Hematopoietic multipotent progenitor cell treated with erythropoietin and hydrocortisone succinate and interleukin-3 and kit ligand, for 6 days (in vitro differentiated cells): ENCODE results near the gene ZNF57.
"Not testable (repeated sequence)": the region's sequence is repeated elsewhere in the genome, so short reads cannot be mapped to it uniquely, and the experiment has no call there.

Experiments used
- DNase-seq: peaks from one replicate; pipeline ENCODE4 v3.0.0-alpha.2; 2015

ZNF57 gene

GRCh38 chr19:2902590-2903218 lies 2.0 kb downstream of the ZNF57 start:
- no peak for DNase-seq

DNA sequence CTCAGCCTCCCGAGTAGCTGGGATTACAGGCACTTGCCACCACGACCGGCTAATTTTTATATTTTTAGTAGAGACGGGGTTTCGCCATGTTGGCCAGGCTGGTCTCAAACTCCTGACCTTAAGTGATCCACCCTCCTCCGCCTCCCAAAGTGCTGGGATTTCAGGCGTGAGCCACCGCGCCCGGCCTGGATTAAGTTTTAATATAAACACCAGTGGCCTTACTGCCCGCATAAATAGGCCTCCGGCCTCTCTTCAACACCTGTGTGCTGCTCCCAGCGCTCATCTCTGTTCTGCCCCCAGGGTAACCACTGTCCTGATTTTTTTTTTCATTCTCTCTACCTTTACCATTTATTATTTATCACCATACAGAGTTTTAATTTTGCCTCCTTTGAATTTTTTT lies 2.6 kb downstream of the ZNF57 start:
- DNase-seq = not testable (repeated sequence)

GRCh38 chr19:2905918-2906519 lies 5.3 kb downstream of the ZNF57 start:
- DNase-seq = no peak

GRCh38 chr19:2906631-2907195 lies 6.0 kb downstream of the ZNF57 start:
- no peak for DNase-seq

- no peak for DNase-seq
Measured at GRCh38 chr19:2912306-2912705, 11.6 kb downstream of the ZNF57 start.

DNA sequence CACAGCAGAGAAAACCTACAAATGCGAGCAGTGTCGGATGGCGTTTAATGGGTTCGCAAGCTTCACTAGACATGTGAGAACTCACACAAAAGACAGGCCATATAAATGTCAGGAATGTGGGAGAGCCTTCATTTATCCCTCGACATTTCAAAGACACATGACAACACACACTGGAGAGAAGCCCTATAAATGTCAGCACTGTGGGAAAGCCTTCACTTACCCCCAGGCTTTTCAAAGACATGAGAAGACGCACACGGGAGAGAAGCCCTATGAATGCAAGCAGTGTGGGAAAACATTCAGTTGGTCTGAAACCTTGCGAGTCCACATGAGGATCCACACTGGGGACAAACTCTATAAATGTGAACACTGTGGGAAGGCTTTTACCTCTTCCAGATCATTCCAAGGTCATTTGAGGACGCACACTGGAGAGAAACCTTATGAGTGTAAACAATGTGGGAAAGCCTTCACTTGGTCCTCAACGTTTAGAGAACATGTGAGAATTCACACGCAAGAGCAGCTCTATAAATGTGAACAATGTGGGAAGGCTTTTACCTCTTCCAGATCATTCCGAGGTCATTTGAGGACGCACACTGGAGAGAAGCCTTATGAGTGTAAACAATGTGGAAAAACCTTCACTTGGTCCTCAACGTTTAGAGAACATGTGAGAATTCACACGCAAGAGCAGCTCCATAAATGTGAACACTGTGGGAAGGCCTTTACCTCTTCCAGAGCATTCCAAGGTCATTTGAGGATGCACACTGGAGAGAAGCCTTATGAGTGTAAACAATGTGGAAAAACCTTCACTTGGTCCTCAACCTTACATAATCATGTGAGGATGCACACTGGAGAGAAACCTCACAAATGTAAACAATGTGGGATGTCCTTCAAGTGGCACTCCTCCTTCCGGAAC lies 16.8 kb downstream of the ZNF57 start:
- DNase-seq = no peak

- DNase-seq = no peak
Measured at GRCh38 chr19:2922987-2923386, 22.3 kb downstream of the ZNF57 start.

DNA sequence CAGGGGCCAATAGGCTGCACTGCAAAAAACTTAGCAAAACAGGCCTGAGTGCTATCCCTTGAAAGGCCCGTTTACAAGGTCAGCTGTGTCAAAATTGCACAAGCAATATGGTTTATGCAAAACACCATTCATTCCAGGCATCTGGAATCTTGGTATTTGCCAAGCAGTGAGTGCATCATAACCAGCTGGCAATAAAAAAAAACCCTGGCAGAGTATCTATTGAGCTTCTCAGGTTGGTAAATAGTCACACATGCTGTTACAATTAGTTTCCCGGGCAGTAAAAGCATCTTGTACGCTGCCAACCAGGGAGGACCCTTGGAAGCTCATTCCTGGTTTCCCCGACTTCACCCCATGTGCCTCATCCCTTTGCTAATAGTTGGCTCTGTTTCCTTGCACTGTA lies 22.8 kb downstream of the ZNF57 start:
- no peak for DNase-seq

GRCh38 chr19:2926341-2927031 lies 25.8 kb downstream of the ZNF57 start:
- no peak for DNase-seq

DNA sequence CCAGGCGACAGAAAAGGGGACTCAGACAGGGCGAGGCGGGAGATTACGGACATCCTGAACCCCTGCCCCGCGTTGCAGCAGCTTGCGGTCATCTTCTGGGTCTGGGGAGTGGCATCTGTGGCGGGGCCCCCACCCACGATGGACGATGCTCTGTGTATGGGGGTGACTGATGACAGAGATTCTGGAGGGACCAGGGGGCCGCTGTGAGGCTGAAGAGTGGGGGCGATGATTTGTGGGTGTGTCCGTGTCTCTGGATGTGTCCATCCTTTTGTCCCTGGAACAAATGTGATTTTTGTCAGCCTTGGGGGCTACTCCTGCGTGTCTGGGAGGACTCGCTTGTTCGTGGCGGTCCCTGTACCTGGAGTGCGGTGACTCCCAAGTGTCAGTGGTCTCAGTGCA lies 26.3 kb downstream of the ZNF57 start:
- DNase-seq = no peak

- no peak for DNase-seq
Measured at GRCh38 chr19:2933490-2933910, 32.8 kb downstream of the ZNF57 start.

DNA sequence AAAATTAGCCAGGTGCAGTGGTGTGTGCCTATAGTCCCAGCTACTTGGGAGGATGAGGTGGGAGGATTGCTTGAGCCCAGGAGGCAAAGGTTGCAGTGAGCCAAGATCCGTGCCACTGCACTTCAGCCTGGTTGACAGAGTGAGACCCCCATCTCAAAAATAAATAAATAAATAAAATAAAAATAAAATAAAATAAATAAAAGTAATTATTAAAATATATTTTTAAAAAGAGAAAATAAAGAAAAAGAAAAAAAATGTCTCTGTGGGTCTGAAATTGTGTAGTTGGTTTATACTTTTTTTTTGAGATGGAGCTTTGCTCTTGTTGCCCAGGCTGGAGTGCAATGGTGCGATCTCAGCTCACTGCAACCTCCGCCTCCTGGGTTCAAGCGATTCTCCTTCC lies 35.1 kb downstream of the ZNF57 start:
- DNase-seq = not testable (repeated sequence)

- no peak for DNase-seq
Measured at GRCh38 chr19:2942928-2943640, 42.4 kb downstream of the ZNF57 start.

DNA sequence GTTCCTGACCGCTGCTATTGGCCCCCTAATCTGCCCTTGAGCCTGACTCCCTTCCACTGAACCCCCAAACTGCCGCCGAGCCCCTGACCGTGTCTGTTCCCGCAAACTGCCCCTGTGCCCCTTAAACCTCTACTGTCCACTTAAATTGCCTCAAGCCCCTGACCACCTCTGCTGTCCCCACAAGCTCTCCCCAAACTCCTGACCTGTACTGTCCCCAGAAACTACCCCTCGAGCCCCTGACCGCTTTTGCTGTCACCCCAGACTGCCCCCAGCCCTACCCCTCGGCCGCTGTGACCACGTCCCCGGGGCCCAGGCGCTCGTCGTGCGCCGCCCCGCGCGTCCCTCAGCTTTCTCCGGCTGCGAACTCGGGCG lies 43.7 kb downstream of the ZNF57 start:
- DNase-seq = no peak

DNA sequence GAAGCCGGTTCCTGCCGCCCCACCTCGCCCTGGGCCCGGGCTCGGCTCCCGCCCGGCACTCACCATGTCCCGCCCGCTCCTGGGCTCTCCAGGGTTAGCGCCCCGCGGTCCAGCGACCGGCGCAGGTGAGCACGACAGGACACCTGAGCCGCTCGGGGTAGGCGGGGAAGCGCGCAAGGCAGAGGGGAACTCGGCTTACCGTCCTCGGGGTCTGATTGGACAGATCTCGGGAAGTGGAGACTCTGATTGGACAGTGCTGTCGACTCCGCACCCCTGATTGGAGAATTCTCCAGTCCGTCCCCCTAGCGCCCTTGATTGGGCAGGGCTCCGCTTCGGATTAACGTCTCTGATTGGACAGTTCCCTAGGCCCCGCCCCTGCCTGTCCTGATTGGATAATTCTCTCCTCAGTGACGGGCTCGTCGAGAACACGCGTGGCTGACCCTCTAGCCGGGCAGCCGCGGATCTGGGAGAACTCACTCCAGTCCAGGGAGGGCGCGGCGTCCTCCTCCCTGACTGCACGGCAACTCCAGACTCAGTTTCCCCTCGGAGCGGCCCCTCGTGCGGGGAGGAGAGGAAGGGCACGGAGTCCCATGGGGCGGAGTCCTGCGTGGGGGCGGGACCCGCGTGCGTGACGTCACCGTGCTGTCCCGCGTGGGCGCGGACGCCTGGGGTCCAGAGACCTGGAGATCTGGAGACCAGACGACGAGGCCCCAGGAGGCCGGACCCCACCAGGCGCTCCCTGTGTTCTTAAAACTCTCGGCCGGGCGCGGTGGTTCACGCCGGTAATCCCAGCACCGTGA lies 44.2 kb downstream of the ZNF57 start, which contains the start of gene ZNF77:
TSS of gene ZNF77 (minus strand) at position 197 of the 800 bp plus-strand sequence. CDS start at position 66, 131 bp downstream.
- DNase-seq = peak; percentile 99

GRCh38 chr19:2945575-2946184 lies 45.0 kb downstream of the ZNF57 start:
- no peak for DNase-seq

DNA sequence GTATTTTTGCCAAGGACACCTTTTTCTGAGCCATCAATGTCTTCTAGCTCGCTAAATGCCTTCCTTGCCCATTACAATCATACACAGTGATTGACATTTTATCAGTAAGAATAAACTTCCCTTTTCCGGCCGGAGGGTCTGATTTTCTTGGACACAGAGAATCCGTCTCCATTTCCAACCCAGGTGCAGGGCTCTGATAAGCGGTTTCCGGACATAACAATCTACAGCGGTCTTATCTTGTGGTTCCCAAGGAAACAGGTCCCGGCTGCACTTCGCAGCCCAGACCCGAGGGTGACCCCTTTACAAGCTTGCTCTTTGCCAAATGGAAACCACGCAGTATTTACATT lies 49.2 kb downstream of the ZNF57 start:
- DNase-seq = peak; percentile 97

DNA sequence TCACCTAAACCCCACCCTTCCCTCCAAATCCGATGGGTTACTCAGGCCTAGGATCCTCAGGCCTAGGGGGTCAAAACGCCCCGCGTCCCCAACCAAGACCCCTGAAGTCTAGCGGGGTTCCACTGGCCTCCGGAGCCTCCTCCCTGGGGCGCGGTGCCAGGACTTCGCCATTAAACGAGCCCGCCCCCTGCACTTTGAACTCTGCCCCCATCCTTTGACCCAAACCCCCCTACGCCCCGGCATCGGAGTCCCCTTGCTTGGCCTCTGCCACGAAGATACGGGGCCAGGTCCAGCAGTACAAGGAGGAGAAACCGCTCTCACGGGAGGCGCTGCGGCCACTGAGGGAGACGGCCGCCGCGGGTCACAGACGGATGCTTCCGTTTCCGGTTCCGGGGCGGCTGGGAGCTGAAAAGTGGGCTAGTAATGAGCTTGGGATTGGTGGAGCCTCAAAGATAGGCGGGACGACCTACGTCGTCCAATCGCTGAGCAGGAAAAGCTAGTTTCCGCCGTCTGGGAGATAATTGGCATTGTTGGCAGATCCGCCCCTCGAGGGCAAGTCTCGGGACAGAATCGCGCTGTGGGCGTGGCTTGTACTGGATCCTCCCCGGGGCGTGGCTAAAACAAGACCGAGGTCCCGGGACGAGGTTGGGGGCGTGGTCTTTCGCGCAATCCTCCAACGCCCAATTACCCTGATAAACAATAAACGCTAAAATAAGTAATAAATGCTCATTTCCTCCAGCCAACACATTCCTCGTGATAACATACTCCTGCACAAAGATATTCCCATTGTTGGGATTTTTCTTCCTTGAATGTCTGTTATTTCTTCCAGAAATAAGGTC lies 49.8 kb downstream of the ZNF57 start:
- peak; percentile 99 for DNase-seq

DNA sequence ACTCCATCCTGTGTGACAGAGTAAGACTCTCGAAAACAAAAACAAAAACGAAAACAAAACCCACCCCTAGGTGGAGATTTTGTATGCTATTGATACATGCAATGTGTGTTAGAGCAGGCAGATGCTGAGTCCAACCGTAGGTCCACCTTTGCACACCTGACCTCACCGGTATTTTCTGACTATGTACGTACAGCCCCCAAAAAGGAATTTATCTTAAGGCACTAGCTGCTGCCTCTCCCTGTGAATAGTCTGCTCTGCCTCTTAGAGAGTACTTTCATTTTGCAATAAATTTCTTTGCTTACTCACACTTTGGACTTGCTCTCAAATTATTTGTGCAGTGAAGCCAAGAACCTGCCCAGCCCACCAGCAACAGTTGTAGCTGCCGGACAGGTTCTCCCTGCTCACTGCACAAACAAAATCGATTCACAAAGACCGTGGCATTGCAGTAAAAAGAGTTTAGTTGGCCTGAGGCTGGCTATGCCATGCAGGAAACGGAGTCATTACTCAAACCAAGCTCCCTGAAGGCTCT lies 52.3 kb downstream of the ZNF57 start:
- no peak for DNase-seq

GRCh38 chr19:2957160-2957559 lies 56.4 kb downstream of the ZNF57 start:
- no peak for DNase-seq
